C4-2B (cell line): Measurements from ENCODE around the gene NPAS3.

Experiments used
- ZFX ChIP-seq: fragments of 450-650 bp; IDR thresholded peaks from 2 replicates; pipeline ENCODE4 v1.6.1; 2017
- TF ChIP-seq, protein P1 (sequence below): fragments of 450-650 bp; conservative IDR thresholded peaks from 2 replicates; pipeline ENCODE4 v1.5.1; 2017; ENCODE audit warnings: mild to moderate bottlenecking

DNA sequence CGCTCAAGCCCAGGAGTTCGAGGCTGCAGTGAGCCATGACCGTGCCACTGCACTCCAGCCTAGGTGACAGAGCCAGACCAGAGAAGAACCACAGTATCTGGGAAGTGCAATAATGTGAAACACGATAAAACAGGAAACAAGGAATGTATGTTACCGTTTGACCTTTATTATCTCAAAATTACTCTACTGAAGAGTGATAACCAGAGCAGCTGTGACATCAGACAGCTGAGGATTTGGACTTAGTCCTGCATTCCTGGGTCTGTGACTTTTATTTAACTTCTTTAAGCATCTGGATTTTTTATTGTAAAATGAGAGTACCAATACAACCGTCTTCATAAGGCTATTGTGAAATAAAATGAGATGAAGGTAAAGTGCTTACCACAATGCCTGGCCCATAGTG, 806.5 kb downstream of the NPAS3 start:
- TF ChIP-seq, protein P1, sequence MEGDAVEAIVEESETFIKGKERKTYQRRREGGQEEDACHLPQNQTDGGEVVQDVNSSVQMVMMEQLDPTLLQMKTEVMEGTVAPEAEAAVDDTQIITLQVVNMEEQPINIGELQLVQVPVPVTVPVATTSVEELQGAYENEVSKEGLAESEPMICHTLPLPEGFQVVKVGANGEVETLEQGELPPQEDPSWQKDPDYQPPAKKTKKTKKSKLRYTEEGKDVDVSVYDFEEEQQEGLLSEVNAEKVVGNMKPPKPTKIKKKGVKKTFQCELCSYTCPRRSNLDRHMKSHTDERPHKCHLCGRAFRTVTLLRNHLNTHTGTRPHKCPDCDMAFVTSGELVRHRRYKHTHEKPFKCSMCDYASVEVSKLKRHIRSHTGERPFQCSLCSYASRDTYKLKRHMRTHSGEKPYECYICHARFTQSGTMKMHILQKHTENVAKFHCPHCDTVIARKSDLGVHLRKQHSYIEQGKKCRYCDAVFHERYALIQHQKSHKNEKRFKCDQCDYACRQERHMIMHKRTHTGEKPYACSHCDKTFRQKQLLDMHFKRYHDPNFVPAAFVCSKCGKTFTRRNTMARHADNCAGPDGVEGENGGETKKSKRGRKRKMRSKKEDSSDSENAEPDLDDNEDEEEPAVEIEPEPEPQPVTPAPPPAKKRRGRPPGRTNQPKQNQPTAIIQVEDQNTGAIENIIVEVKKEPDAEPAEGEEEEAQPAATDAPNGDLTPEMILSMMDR = no peak
- TF ChIP-seq ZFX = no peak
